SK-N-SH treated with all-trans-retinoic acid at 6 μM for 48 hours (cell line): ENCODE data around the gene HYAL4.
"Not testable (repeated sequence)": the region's sequence is repeated elsewhere in the genome, so short reads cannot be mapped to it uniquely, and the experiment has no call there.

Source experiments
- ATAC-seq: fragments of 200-7000 bp; cut with Tn5 transposase; 3 replicates; pipeline ENCODE4 v1.9.1; 2020; ENCODE audit warnings: mild to moderate bottlenecking, moderate library complexity
- ARNTL ChIP-seq: fragments of 450-650 bp; formaldehyde crosslinking; IDR thresholded peaks from 2 replicates; pipeline ENCODE4 v1.5.0; 2020; ENCODE audit warnings: low read depth, mild to moderate bottlenecking, moderate library complexity, borderline replicate concordance
- CSDC2 ChIP-seq: fragments of 250-450 bp; sonication (Bioruptor Pico); IDR thresholded peaks from 2 replicates; pipeline ENCODE4 v1.5.0; 2020; ENCODE audit warnings: mild to moderate bottlenecking, moderate library complexity
- GLIS3 ChIP-seq: fragments of 250-450 bp; sonication (Bioruptor Pico); IDR thresholded peaks from 2 replicates; pipeline ENCODE4 v1.5.0; 2020; ENCODE audit warnings: mild to moderate bottlenecking, moderate library complexity
- ISL1 ChIP-seq: fragments of 250-450 bp; sonication (Bioruptor Pico); IDR thresholded peaks from 2 replicates; pipeline ENCODE4 v2.1.2; 2022; ENCODE audit warnings: mild to moderate bottlenecking, moderate library complexity
- OSR1 ChIP-seq: fragments of 250-450 bp; sonication (Bioruptor Pico); IDR thresholded peaks from 2 replicates; pipeline ENCODE4 v1.8.0; 2022; ENCODE audit warnings: moderate library complexity, mild to moderate bottlenecking, inconsistent platforms
- RARB ChIP-seq: fragments of 250-450 bp; sonication (Bioruptor Pico); IDR thresholded peaks from 2 replicates; pipeline ENCODE4 v1.8.0; 2021; ENCODE audit warnings: mild to moderate bottlenecking, moderate library complexity
- SNAI2 ChIP-seq: fragments of 250-450 bp; sonication (Bioruptor Pico); IDR thresholded peaks from 2 replicates; pipeline ENCODE4 v1.5.0; 2020; ENCODE audit warnings: mild to moderate bottlenecking, moderate library complexity
- TCF4 ChIP-seq: fragments of 250-450 bp; sonication (Bioruptor Pico); IDR thresholded peaks from 2 replicates; pipeline ENCODE4 v1.8.0; 2021; ENCODE audit warnings: mild to moderate bottlenecking, moderate library complexity, borderline replicate concordance
- TOX ChIP-seq: fragments of 250-450 bp; sonication (Bioruptor Pico); IDR thresholded peaks from 2 replicates; pipeline ENCODE4 v1.8.0; 2021; ENCODE audit warnings: mild to moderate bottlenecking, moderate library complexity, borderline replicate concordance
- ZC3H10 ChIP-seq: fragments of 250-450 bp; sonication (Bioruptor Pico); IDR thresholded peaks from 2 replicates; pipeline ENCODE4 v1.5.1; 2021; ENCODE audit warnings: mild to moderate bottlenecking, moderate library complexity
- ZFP3 ChIP-seq: fragments of 250-450 bp; sonication (Bioruptor Pico); IDR thresholded peaks from 2 replicates; pipeline ENCODE4 v1.5.0; 2020; ENCODE audit warnings: mild to moderate bottlenecking, moderate library complexity
- ZFP30 ChIP-seq: fragments of 450-650 bp; formaldehyde crosslinking; IDR thresholded peaks from 2 replicates; pipeline ENCODE4 v1.5.0; 2022; ENCODE audit warnings: mild to moderate bottlenecking, moderate library complexity
- ZNF565 ChIP-seq: fragments of 450-650 bp; formaldehyde crosslinking; conservative IDR thresholded peaks from 2 replicates; pipeline ENCODE4 v1.5.0; 2020; ENCODE audit warnings: low read depth, mild to moderate bottlenecking, moderate library complexity
- ZNF70 ChIP-seq: fragments of 450-650 bp; formaldehyde crosslinking; IDR thresholded peaks from 2 replicates; pipeline ENCODE4 v1.5.0; 2020; ENCODE audit warnings: mild to moderate bottlenecking, moderate library complexity
- ZNF8 ChIP-seq: fragments of 450-650 bp; formaldehyde crosslinking; IDR thresholded peaks from 2 replicates; pipeline ENCODE4 v1.5.0; 2020; ENCODE audit warnings: mild to moderate bottlenecking, moderate library complexity
- TF ChIP-seq, protein P1 (sequence below): fragments of 250-450 bp; sonication (Bioruptor Pico); IDR thresholded peaks from 2 replicates; pipeline ENCODE4 v1.8.0; 2021; ENCODE audit warnings: low read depth, mild to moderate bottlenecking, moderate library complexity, borderline replicate concordance
- TF ChIP-seq, protein P2 (sequence below): fragments of 250-450 bp; sonication (Bioruptor Pico); IDR thresholded peaks from 2 replicates; pipeline ENCODE4 v1.5.1; 2020; ENCODE audit warnings: low read depth, mild to moderate bottlenecking, moderate library complexity
- TF ChIP-seq, protein P3 (sequence below): fragments of 250-450 bp; sonication (Bioruptor Pico); IDR thresholded peaks from 2 replicates; pipeline ENCODE4 v1.5.0; 2020; ENCODE audit warnings: mild to moderate bottlenecking, moderate library complexity
- TF ChIP-seq, protein P4 (sequence below): fragments of 250-450 bp; sonication (Bioruptor Pico); IDR thresholded peaks from 2 replicates; pipeline ENCODE4 v1.8.0; 2020; ENCODE audit warnings: mild to moderate bottlenecking, moderate library complexity, borderline replicate concordance
- TF ChIP-seq, protein P5 (sequence below): fragments of 250-450 bp; sonication (Bioruptor Pico); IDR thresholded peaks from 2 replicates; pipeline ENCODE4 v1.5.1; 2021; ENCODE audit warnings: mild to moderate bottlenecking, moderate library complexity

Gene HYAL4

DNA sequence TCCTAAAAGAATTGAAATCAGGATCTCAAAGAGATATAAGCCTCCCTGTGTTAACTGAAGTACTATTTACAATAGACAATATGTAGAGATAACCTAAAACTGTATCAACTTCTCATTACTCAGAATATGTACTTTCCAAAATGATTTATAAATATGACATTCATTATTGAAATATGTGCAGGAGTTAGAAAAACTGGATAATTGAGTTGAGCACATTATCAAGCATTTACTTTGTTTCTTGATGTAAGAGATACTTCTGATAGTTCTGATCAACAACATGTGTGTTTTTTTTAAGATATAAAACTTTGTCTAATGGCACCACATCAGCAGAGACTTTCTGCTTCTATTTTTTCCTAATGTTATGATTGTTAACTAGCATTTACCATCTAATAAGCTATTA lies 38.2 kb downstream of the HYAL4 start:
- TF ChIP-seq, protein P1, sequence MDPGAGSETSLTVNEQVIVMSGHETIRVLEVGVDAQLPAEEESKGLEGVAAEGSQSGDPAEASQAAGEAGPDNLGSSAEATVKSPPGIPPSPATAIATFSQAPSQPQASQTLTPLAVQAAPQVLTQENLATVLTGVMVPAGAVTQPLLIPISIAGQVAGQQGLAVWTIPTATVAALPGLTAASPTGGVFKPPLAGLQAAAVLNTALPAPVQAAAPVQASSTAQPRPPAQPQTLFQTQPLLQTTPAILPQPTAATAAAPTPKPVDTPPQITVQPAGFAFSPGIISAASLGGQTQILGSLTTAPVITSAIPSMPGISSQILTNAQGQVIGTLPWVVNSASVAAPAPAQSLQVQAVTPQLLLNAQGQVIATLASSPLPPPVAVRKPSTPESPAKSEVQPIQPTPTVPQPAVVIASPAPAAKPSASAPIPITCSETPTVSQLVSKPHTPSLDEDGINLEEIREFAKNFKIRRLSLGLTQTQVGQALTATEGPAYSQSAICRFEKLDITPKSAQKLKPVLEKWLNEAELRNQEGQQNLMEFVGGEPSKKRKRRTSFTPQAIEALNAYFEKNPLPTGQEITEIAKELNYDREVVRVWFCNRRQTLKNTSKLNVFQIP = no peak
- TF ChIP-seq, protein P2, sequence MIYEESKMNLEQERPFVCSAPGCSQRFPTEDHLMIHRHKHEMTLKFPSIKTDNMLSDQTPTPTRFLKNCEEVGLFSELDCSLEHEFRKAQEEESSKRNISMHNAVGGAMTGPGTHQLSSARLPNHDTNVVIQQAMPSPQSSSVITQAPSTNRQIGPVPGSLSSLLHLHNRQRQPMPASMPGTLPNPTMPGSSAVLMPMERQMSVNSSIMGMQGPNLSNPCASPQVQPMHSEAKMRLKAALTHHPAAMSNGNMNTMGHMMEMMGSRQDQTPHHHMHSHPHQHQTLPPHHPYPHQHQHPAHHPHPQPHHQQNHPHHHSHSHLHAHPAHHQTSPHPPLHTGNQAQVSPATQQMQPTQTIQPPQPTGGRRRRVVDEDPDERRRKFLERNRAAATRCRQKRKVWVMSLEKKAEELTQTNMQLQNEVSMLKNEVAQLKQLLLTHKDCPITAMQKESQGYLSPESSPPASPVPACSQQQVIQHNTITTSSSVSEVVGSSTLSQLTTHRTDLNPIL (CRISPR knock-in tag) = no peak
- TF ChIP-seq, protein P3, sequence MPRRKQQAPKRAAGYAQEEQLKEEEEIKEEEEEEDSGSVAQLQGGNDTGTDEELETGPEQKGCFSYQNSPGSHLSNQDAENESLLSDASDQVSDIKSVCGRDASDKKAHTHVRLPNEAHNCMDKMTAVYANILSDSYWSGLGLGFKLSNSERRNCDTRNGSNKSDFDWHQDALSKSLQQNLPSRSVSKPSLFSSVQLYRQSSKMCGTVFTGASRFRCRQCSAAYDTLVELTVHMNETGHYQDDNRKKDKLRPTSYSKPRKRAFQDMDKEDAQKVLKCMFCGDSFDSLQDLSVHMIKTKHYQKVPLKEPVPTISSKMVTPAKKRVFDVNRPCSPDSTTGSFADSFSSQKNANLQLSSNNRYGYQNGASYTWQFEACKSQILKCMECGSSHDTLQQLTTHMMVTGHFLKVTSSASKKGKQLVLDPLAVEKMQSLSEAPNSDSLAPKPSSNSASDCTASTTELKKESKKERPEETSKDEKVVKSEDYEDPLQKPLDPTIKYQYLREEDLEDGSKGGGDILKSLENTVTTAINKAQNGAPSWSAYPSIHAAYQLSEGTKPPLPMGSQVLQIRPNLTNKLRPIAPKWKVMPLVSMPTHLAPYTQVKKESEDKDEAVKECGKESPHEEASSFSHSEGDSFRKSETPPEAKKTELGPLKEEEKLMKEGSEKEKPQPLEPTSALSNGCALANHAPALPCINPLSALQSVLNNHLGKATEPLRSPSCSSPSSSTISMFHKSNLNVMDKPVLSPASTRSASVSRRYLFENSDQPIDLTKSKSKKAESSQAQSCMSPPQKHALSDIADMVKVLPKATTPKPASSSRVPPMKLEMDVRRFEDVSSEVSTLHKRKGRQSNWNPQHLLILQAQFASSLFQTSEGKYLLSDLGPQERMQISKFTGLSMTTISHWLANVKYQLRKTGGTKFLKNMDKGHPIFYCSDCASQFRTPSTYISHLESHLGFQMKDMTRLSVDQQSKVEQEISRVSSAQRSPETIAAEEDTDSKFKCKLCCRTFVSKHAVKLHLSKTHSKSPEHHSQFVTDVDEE (CRISPR knock-in tag) = no peak
- no peak for TF ChIP-seq CSDC2 (CRISPR knock-in tag)
- TF ChIP-seq ZFP30 (CRISPR knock-in tag) = no peak
- TF ChIP-seq ARNTL (CRISPR knock-in tag) = no peak
- TF ChIP-seq RARB (CRISPR knock-in tag) = no peak
- TF ChIP-seq ISL1 = peak; percentile 77
- no peak for TF ChIP-seq ZNF565 (CRISPR knock-in tag)
- TF ChIP-seq TCF4 = 0 out of 2 replicates have a peak, but pooled peaks have one; percentile 35
- no peak for TF ChIP-seq ZNF70 (CRISPR knock-in tag)
- TF ChIP-seq TOX (CRISPR knock-in tag) = no peak
- TF ChIP-seq ZFP3 (CRISPR knock-in tag) = no peak
- TF ChIP-seq GLIS3 (CRISPR knock-in tag) = no peak
- no peak for TF ChIP-seq ZNF8
- 0 out of 2 replicates have a peak, but pooled peaks have one; percentile 54 for TF ChIP-seq SNAI2 (CRISPR knock-in tag)
- TF ChIP-seq, protein P4, sequence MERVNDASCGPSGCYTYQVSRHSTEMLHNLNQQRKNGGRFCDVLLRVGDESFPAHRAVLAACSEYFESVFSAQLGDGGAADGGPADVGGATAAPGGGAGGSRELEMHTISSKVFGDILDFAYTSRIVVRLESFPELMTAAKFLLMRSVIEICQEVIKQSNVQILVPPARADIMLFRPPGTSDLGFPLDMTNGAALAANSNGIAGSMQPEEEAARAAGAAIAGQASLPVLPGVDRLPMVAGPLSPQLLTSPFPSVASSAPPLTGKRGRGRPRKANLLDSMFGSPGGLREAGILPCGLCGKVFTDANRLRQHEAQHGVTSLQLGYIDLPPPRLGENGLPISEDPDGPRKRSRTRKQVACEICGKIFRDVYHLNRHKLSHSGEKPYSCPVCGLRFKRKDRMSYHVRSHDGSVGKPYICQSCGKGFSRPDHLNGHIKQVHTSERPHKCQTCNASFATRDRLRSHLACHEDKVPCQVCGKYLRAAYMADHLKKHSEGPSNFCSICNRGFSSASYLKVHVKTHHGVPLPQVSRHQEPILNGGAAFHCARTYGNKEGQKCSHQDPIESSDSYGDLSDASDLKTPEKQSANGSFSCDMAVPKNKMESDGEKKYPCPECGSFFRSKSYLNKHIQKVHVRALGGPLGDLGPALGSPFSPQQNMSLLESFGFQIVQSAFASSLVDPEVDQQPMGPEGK (CRISPR knock-in tag) = no peak
- TF ChIP-seq ZC3H10 (CRISPR knock-in tag) = no peak
- TF ChIP-seq, protein P5, sequence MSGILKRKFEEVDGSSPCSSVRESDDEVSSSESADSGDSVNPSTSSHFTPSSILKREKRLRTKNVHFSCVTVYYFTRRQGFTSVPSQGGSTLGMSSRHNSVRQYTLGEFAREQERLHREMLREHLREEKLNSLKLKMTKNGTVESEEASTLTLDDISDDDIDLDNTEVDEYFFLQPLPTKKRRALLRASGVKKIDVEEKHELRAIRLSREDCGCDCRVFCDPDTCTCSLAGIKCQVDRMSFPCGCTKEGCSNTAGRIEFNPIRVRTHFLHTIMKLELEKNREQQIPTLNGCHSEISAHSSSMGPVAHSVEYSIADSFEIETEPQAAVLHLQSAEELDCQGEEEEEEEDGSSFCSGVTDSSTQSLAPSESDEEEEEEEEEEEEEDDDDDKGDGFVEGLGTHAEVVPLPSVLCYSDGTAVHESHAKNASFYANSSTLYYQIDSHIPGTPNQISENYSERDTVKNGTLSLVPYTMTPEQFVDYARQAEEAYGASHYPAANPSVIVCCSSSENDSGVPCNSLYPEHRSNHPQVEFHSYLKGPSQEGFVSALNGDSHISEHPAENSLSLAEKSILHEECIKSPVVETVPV (CRISPR knock-in tag) = no peak
- TF ChIP-seq OSR1 = no peak
- ATAC-seq = no peak

DNA sequence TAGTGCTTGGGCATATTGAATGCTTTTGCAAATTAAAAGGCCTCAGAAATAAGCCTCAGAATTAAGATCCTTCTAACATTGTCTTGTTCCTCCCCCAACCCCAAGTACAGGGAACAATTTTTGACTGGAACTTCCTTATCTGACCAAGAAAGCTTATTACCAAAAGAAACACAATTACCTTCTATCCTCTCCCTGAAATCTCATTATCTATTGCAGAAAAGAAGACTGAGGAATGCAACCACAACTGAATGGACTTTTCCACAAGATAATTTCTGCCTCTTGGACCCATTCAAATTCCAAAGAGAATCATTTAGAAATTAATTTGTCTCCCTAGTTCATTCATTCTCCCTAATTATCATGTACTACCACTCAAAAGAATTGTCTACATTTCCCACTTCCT lies 43.2 kb downstream of the HYAL4 start:
- TF ChIP-seq ZFP3 (CRISPR knock-in tag) (peak; percentile 26; the same call in 1 of the 2 replicates), ZNF70 (CRISPR knock-in tag) (no peak), ISL1 (peak; percentile 91)
- TF ChIP-seq, protein P5 (CRISPR knock-in tag) = no peak
- no peak for ATAC-seq

DNA sequence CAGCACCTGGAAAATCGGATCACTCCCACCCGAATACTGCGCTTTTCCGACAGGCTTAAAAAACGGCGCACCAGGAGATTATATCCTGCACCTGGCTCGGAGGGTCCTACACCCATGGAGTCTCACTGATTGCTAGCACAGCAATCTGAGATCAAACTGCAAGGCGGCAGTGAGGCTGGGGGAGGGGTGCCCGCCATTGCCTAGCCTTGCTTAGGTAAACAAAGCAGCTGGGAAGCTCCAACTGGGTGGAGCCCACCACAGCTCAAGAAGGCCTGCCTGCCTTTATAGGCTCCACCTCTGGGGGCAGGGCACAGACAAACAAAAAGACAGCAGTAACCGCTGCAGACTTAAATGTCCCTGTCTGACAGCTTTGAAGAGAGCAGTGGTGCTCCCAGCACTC lies 49.8 kb downstream of the HYAL4 start:
- ATAC-seq = not testable (repeated sequence)
